ENCODE data around the gene HBM. TPM values are rescaled to one million over a fixed set of nuclear protein-coding genes. Genes with fewer than 3 reads are reported as not detected.

The HBM gene, protein sequence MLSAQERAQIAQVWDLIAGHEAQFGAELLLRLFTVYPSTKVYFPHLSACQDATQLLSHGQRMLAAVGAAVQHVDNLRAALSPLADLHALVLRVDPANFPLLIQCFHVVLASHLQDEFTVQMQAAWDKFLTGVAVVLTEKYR
- total RNA-seq: not detected in 2 replicates

DNA sequence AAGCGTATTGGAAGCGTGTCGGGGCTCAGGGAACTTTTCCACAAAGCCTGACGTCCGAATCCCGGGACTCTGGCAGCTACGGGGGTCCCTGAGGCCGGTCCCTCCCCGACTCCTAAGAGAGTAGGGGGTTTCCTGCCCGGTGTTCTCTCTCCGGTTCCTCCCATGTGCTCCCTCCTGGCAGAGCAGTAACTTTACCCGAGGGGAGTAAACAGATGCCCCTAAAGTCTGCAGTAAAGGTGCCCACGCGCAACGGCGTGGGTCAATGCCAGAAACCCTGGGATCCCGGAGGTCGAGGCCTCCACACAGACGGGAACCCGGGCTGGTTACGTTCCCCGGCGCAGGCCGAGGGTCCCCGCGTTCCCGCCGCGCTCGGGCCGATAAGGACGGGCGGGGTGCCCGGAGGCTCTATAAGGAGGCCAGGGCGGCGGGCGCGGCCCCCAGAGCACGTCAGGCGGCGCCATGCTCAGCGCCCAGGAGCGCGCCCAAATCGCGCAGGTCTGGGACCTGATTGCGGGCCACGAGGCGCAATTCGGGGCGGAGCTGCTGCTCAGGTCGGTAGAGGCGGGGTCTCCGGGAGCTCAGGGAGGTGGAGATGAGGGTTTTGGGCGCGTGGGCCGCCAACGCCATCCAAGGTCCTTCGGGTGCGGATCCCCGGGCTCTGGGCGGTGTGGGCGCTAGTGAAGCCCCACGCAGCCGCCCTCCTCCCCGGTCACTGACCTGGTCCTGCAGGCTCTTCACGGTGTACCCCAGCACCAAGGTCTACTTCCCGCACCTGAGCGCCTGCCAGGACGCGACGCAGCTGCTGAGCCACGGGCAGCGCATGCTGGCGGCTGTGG is at the start of gene HBM:
Gene HBM, plus strand, starts transcription at position 440 of the 836 bp plus-strand sequence. Its CDS starts 20 bp downstream, at position 460.

DNA sequence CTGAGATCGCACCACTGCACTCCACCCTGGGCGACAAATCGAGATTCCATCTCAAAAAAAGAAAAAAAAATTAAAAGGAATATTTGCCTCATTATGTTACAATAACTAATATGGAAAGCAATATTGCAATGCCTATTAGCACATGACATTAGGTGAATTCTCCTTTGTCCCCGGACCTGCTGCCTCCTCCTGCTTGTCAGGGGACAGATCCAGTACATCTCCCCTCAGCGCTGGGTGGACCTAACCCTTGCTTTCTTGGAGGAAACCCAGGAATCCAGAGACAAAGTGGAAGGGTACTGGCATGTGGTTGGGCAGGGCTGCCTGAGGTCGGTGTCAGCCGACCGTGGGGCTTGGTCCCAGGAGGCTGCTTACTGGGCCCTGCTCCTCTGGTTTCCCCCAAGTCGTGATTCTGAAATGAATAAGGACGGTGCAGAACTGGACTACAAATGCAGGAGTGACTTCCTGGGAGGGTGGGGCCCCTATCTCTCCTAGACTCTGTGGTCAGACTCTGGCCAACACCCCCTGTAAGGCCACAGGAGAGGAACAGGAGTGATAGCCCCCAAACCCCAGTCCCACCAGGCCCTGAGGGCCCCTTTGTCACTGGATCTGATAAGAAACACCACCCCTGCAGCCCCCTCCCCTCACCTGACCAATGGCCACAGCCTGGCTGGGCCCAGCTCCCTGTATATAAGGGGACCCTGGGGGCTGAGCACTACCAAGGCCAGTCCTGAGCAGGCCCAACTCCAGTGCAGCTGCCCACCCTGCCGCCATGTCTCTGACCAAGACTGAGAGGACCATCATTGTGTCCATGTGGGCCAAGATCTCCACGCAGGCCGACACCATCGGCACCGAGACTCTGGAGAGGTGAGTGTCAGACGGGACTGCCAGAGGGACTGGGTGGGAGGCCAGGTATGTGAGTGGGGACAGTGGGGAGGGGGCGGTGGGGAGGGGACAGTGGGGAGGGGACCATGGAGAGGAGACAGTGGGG is 13.3 kb upstream of the HBM start, which contains the start of gene HBZ:
Gene HBZ, plus strand, starts transcription at position 504 of the 988 bp plus-strand sequence. Its CDS starts 266 bp downstream, at position 770.

GRCh38 chr16:172374-172941 is 6.7 kb downstream of the HBM start, which contains the start of gene HBA2:
TSS of gene HBA2 (plus strand) at chr16:172876. CDS start at chr16:172913, 37 bp downstream.

DNA sequence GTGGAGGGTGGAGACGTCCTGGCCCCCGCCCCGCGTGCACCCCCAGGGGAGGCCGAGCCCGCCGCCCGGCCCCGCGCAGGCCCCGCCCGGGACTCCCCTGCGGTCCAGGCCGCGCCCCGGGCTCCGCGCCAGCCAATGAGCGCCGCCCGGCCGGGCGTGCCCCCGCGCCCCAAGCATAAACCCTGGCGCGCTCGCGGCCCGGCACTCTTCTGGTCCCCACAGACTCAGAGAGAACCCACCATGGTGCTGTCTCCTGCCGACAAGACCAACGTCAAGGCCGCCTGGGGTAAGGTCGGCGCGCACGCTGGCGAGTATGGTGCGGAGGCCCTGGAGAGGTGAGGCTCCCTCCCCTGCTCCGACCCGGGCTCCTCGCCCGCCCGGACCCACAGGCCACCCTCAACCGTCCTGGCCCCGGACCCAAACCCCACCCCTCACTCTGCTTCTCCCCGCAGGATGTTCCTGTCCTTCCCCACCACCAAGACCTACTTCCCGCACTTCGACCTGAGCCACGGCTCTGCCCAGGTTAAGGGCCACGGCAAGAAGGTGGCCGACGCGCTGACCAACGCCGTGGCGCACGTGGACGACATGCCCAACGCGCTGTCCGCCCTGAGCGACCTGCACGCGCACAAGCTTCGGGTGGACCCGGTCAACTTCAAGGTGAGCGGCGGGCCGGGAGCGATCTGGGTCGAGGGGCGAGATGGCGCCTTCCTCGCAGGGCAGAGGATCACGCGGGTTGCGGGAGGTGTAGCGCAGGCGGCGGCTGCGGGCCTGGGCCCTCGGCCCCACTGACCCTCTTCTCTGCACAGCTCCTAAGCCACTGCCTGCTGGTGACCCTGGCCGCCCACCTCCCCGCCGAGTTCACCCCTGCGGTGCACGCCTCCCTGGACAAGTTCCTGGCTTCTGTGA is 11.0 kb downstream of the HBM start, which contains the start of gene HBA1:
Gene HBA1, plus strand, starts transcription at position 204 of the 906 bp plus-strand sequence. Its CDS starts 37 bp downstream, at position 241.

DNA sequence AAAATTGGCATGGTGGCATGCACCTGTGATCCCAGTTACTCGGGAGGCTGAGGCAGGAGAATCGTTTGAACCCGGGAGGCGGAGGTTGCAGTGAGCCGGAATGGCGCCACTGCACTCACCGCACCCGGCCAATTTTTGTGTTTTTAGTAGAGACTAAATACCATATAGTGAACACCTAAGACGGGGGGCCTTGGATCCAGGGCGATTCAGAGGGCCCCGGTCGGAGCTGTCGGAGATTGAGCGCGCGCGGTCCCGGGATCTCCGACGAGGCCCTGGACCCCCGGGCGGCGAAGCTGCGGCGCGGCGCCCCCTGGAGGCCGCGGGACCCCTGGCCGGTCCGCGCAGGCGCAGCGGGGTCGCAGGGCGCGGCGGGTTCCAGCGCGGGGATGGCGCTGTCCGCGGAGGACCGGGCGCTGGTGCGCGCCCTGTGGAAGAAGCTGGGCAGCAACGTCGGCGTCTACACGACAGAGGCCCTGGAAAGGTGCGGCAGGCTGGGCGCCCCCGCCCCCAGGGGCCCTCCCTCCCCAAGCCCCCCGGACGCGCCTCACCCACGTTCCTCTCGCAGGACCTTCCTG is 14.4 kb downstream of the HBM start, which contains the start of gene HBQ1:
Gene HBQ1, plus strand, starts transcription at position 359 of the 575 bp plus-strand sequence. Its CDS starts 28 bp downstream, at position 387.

Other genes starting within 250 kb of the HBM start
- gene POLR3K, start 112.4 kb upstream of the HBM start, total RNA-seq: 2.7 TPM in 2 replicates
- 38.6 and 42.2 TPM in 2 replicates for gene SNRNP25, start 112.2 kb upstream of the HBM start, total RNA-seq
- 32.3 and 46.5 TPM in 2 replicates for gene RHBDF1, start 93.3 kb upstream of the HBM start, total RNA-seq
- 125 and 225 TPM in 2 replicates for gene MPG, start 87.8 kb upstream of the HBM start, total RNA-seq
- gene NPRL3, start 27.3 kb upstream of the HBM start, total RNA-seq: 6.5 and 11.0 TPM in 2 replicates
- not detected in 2 replicates for gene HBZ, start 13.3 kb upstream of the HBM start, total RNA-seq
- gene HBA2, start 6.9 kb downstream of the HBM start, total RNA-seq: not detected in 2 replicates
- gene HBA1, start 10.7 kb downstream of the HBM start, total RNA-seq: not detected in 2 replicates
- gene HBQ1, start 14.5 kb downstream of the HBM start, total RNA-seq: not detected in 2 replicates
- gene LUC7L, start 63.5 kb downstream of the HBM start, total RNA-seq: 23.3 and 28.8 TPM in 2 replicates
- gene FAM234A, start 68.8 kb downstream of the HBM start, total RNA-seq: 31.5 and 39.1 TPM in 2 replicates
- gene RGS11, start 110.0 kb downstream of the HBM start, total RNA-seq: 1.4 and 7.2 TPM in 2 replicates
- gene ARHGDIG, start 114.6 kb downstream of the HBM start, total RNA-seq: 0.77 and 0.79 TPM in 2 replicates
- under 0.01 and 0.17 TPM in 2 replicates for gene PDIA2, start 117.2 kb downstream of the HBM start, total RNA-seq
- 14.2 and 17.5 TPM in 2 replicates for gene AXIN1, start 186.7 kb downstream of the HBM start, total RNA-seq
- 58.6 and 85.7 TPM in 2 replicates for gene MRPL28, start 204.6 kb downstream of the HBM start, total RNA-seq
- gene PGAP6, start 216.0 kb downstream of the HBM start, total RNA-seq: 73.8 and 99.2 TPM in 2 replicates
- 47.2 and 78.2 TPM in 2 replicates for gene NME4, start 231.2 kb downstream of the HBM start, total RNA-seq
- 3.7 and 11.8 TPM in 2 replicates for gene DECR2, start 235.9 kb downstream of the HBM start, total RNA-seq